Liver (tissue), 9 donors: Measurements from ENCODE around the gene TCF7L2. TPM values are rescaled to one million over a fixed set of nuclear protein-coding genes. Genes with fewer than 3 reads are reported as not detected.

Experiments
- DNase-seq: peaks from one replicate; pipeline ENCODE4 v3.0.0-alpha.2; 2017; ENCODE audit warnings: low spot score
- H3K27ac ChIP-seq, 2 donors: one replicate each; pipeline ENCODE4 v1.7.0; 2013; ENCODE audit warnings: inconsistent platforms in 2 of 2, low read length in 2 of 2, control low read depth in 1 of 2, low read depth in 1 of 2, mild to moderate bottlenecking in 1 of 2
- H3K27me3 ChIP-seq, 4 donors: one replicate each; pipeline versions ENCODE4 v1.6.1 to v1.7.0; 2013; ENCODE audit warnings: low read length in 3 of 4, inconsistent platforms in 1 of 4, mild to moderate bottlenecking in 1 of 4, moderate library complexity in 1 of 4; ENCODE audit not compliant: control insufficient read depth in 4 of 4, insufficient read depth in 4 of 4
- H3K36me3 ChIP-seq, 4 donors: one replicate each; pipeline versions ENCODE4 v1.6.1 to v1.7.0; 2013; ENCODE audit warnings: low read length in 3 of 4, mild to moderate bottlenecking in 3 of 4, low read depth in 1 of 4, moderate library complexity in 1 of 4; ENCODE audit not compliant: control insufficient read depth in 4 of 4, insufficient read depth in 3 of 4
- H3K4me1 ChIP-seq, 4 donors: one replicate each; pipeline versions ENCODE4 v1.6.1 to v1.7.0; 2013; ENCODE audit warnings: low read length in 3 of 4, mild to moderate bottlenecking in 3 of 4, moderate library complexity in 1 of 4; ENCODE audit not compliant: control insufficient read depth in 4 of 4, insufficient read depth in 4 of 4
- H3K4me3 ChIP-seq, 3 donors: one replicate each; pipeline versions ENCODE4 v1.6.1 to v1.7.0; 2013; ENCODE audit warnings: low read length in 3 of 3, control low read depth in 1 of 3, low read depth in 1 of 3, mild to moderate bottlenecking in 1 of 3
- H3K9ac ChIP-seq, 2 donors: one replicate each; pipeline ENCODE4 v1.7.0; 2013; ENCODE audit warnings: low read length in 2 of 2, mild to moderate bottlenecking in 2 of 2, moderate library complexity in 2 of 2, control low read depth in 1 of 2, low read depth in 1 of 2
- H3K9me3 ChIP-seq, 4 donors: one replicate each; pipeline versions ENCODE4 v1.6.1 to v1.7.0; 2013; ENCODE audit warnings: low read length in 3 of 4; ENCODE audit not compliant: control insufficient read depth in 4 of 4
- ATF3 ChIP-seq: IDR thresholded peaks from 2 replicates; pipeline ENCODE4 v1.6.1; 2016; ENCODE audit warnings: antibody characterized with exemption
- CTCF ChIP-seq: fragments of 150-350 bp; IDR thresholded peaks from 2 replicates; pipeline ENCODE4 v1.5.1; 2017; ENCODE audit warnings: improper control_type of control experiment, low read depth, low read length; ENCODE audit not compliant: missing input control
- EGR1 ChIP-seq, 2 donors: IDR thresholded peaks; 2 replicates each; pipeline ENCODE4 v1.6.1; 2016 to 2018; ENCODE audit warnings: antibody characterized with exemption in 2 of 2, low read depth in 2 of 2
- FOXA1 ChIP-seq: IDR thresholded peaks from 2 replicates; pipeline ENCODE4 v1.6.1; 2016; ENCODE audit warnings: antibody characterized with exemption
- FOXA2 ChIP-seq: IDR thresholded peaks from 2 replicates; pipeline ENCODE4 v1.6.1; 2016; ENCODE audit warnings: antibody characterized with exemption
- GABPA ChIP-seq, 2 donors: IDR thresholded peaks in 1 of 2; conservative IDR thresholded peaks in 1 of 2; 2 replicates each; pipeline ENCODE4 v1.6.1; 2016; ENCODE audit warnings: antibody characterized with exemption in 2 of 2, mild to moderate bottlenecking in 1 of 2, moderate library complexity in 1 of 2
- HNF4A ChIP-seq, 2 donors: conservative IDR thresholded peaks; 2 replicates each; pipeline ENCODE4 v1.6.1; 2016; ENCODE audit warnings: antibody characterized with exemption in 2 of 2, mild to moderate bottlenecking in 2 of 2
- HNF4G ChIP-seq: IDR thresholded peaks from 2 replicates; pipeline ENCODE4 v1.6.1; 2016; ENCODE audit warnings: antibody characterized with exemption
- JUND ChIP-seq, 2 donors: IDR thresholded peaks; 2 replicates each; pipeline ENCODE4 v1.6.1; 2016; ENCODE audit warnings: antibody characterized with exemption in 2 of 2
- MAX ChIP-seq: IDR thresholded peaks from 2 replicates; pipeline ENCODE4 v1.6.1; 2016; ENCODE audit warnings: antibody characterized with exemption
- NR2F2 ChIP-seq: IDR thresholded peaks from 2 replicates; pipeline ENCODE4 v1.6.1; 2016; ENCODE audit warnings: antibody characterized with exemption
- RAD21 ChIP-seq, 2 donors: IDR thresholded peaks; 2 replicates each; pipeline ENCODE4 v1.6.1; 2016; ENCODE audit warnings: antibody characterized with exemption in 2 of 2, mild to moderate bottlenecking in 2 of 2
- REST ChIP-seq: IDR thresholded peaks from 2 replicates; pipeline ENCODE4 v1.6.1; 2016; ENCODE audit warnings: antibody characterized with exemption, mild to moderate bottlenecking
- RXRA ChIP-seq, 2 donors: IDR thresholded peaks; 2 replicates each; pipeline ENCODE4 v1.6.1; 2017 to 2018; ENCODE audit warnings: antibody characterized with exemption in 2 of 2, mild to moderate bottlenecking in 1 of 2
- SP1 ChIP-seq: IDR thresholded peaks from 2 replicates; pipeline ENCODE4 v1.6.1; 2018; ENCODE audit warnings: antibody characterized with exemption, mild to moderate bottlenecking
- TAF1 ChIP-seq: conservative IDR thresholded peaks from 2 replicates; pipeline ENCODE4 v1.6.1; 2016; ENCODE audit warnings: antibody characterized with exemption, mild to moderate bottlenecking
- YY1 ChIP-seq: IDR thresholded peaks from 2 replicates; pipeline ENCODE4 v1.6.1; 2016; ENCODE audit warnings: antibody characterized with exemption, mild to moderate bottlenecking
- ZBTB33 ChIP-seq: IDR thresholded peaks from 2 replicates; pipeline ENCODE4 v1.6.1; 2016; ENCODE audit warnings: antibody characterized with exemption
- WGBS: extraction: QIAGEN DNeasy Blood & Tissue Kit; methylation state at CpG from one replicate; pipeline ENCODE4 v1.1.7; 2013; 5-methylcytosine and 5-hydroxymethylcytosine counted together
- polyA plus RNA-seq, 2 donors: library from polyadenylated mRNA; stranded (reverse) in 1 of 2; unstranded in 1 of 2; fragments of 200-250 nt in 1 of 2; fragments of >200 nt in 1 of 2; fragmentation: Nextera tagmentation in 1 of 2; extraction: Ambion mirVana in 1 of 2; gene quantifications; one replicate each; pipeline versions ENCODE4 v1.2.1 to v1.2.3, GENCODE V29; 2013 to 2015
- total RNA-seq, 2 donors: library from RNA; depleted of rRNA; stranded (reverse); fragments of >200 nt; gene quantifications; one replicate each; pipeline ENCODE4 v1.2.3, GENCODE V29; 2014
- donor health status: healthy.
- donor health status: healthy.
- donor health status: healthy.
- donor health status: healthy.
- donor health status: healthy.

The TCF7L2 gene
- total and polyA plus RNA-seq, 4 donors, result 4.9 to 18.0 (median 8.3) TPM

- no peak for TF ChIP-seq FOXA2
- TF ChIP-seq JUND (IDR thresholded peaks at IDR 0.05), result no peak
- no peak for TF ChIP-seq EGR1 (IDR thresholded peaks at IDR 0.05; ENCODE audit: low read depth in 2 of 2)
- TF ChIP-seq SP1, result no peak
- TF ChIP-seq ATF3, result no peak
- no peak for TF ChIP-seq NR2F2
- TF ChIP-seq MAX, result no peak
- no peak for TF ChIP-seq YY1
- no peak for TF ChIP-seq RXRA (IDR thresholded peaks at IDR 0.05)
- TF ChIP-seq REST, result no peak
- TF ChIP-seq CTCF, result no peak
- no peak for TF ChIP-seq GABPA (IDR thresholded peaks at IDR 0.05 in 1 of 2, conservative IDR thresholded peaks at IDR 0.05 in 1 of 2)
- no peak for TF ChIP-seq RAD21 (IDR thresholded peaks at IDR 0.05)
- TF ChIP-seq ZBTB33, result no peak
- TF ChIP-seq FOXA1, result no peak
- TF ChIP-seq TAF1, result no peak
- TF ChIP-seq HNF4G, result no peak
- no peak for TF ChIP-seq HNF4A (conservative IDR thresholded peaks at IDR 0.05)
- no peak overlapping the region for H3K27ac ChIP-seq
- H3K9ac ChIP-seq, result no peak overlapping the region
- peaks cover 0 to 3% (median 0%) of the 10 kb centered on the region in 4 donors for H3K4me1 ChIP-seq
- DNase-seq, result no peak
- peaks cover 0 to 4% (median 1%) of the 10 kb centered on the region in 4 donors for H3K36me3 ChIP-seq
- H3K4me3 ChIP-seq, result no peak overlapping the region
- H3K9me3 ChIP-seq, result no peaks in the 10 kb centered on the region
- WGBS, result 93% methylated on average over 5 of the region's 5 CpGs
- H3K27me3 ChIP-seq, result no peaks in the 10 kb centered on the region
These were observed 99.8 kb downstream of the TCF7L2 start for GRCh38 chr10:113049881-113050280.
